ENCODE measurements around the gene SGCE.

The SGCE gene

GRCh38 chr7:94655126-94655847, 646 bp downstream of the SGCE start:
- no peaks in the 10 kb centered on the region for H3K27me3 ChIP-seq (ENCODE audit: insufficient read depth, low read length)
- H3K36me3 ChIP-seq (ENCODE audit: insufficient read depth, low read length), result no peaks in the 10 kb centered on the region
- H3K4me1 ChIP-seq (ENCODE audit: insufficient read depth, low read length), result peaks cover 23% of the 10 kb centered on the region
- no peaks in the 10 kb centered on the region for H3K9me3 ChIP-seq (ENCODE audit: low read length)
- no peak overlapping the region for H2AFZ ChIP-seq (ENCODE audit: low read depth, low read length)
- peak overlapping the region; percentile 88 for H3K4me3 ChIP-seq (ENCODE audit: low read length)

- no peak overlapping the region for H2AFZ ChIP-seq (ENCODE audit: low read depth, low read length)
- H3K9me3 ChIP-seq (ENCODE audit: low read length), result no peaks in the 10 kb centered on the region
- peak overlapping the region; percentile 88 for H3K4me3 ChIP-seq (ENCODE audit: low read length)
- peaks cover 19% of the 10 kb centered on the region for H3K4me1 ChIP-seq (ENCODE audit: insufficient read depth, low read length)
- no peaks in the 10 kb centered on the region for H3K27me3 ChIP-seq (ENCODE audit: insufficient read depth, low read length)
- H3K36me3 ChIP-seq (ENCODE audit: insufficient read depth, low read length), result no peaks in the 10 kb centered on the region
Observed at GRCh38 chr7:94654783-94655125, 1.2 kb downstream of the SGCE start.

GRCh38 chr7:94650147-94651051, 5.5 kb downstream of the SGCE start:
- Histone ChIP-seq H3K4me3 (ENCODE audit: low read length) (no peak overlapping the region), H3K36me3 (ENCODE audit: insufficient read depth, low read length) (no peaks in the 10 kb centered on the region), H3K27me3 (ENCODE audit: insufficient read depth, low read length) (no peaks in the 10 kb centered on the region), H3K4me1 (ENCODE audit: insufficient read depth, low read length) (peaks cover 25% of the 10 kb centered on the region), H3K9me3 (ENCODE audit: low read length) (no peaks in the 10 kb centered on the region), H2AFZ (ENCODE audit: low read depth, low read length) (no peak overlapping the region)

GRCh38 chr7:94649450-94649849, 6.5 kb downstream of the SGCE start:
- no peak overlapping the region for H3K4me3 ChIP-seq (ENCODE audit: low read length)
- H3K27me3 ChIP-seq (ENCODE audit: insufficient read depth, low read length), result no peaks in the 10 kb centered on the region

GRCh38 chr7:94648731-94649130, 7.2 kb downstream of the SGCE start:
- Histone ChIP-seq H2AFZ (ENCODE audit: low read depth, low read length) (no peak overlapping the region), H3K4me3 (ENCODE audit: low read length) (no peak overlapping the region), H3K9me3 (ENCODE audit: low read length) (no peaks in the 10 kb centered on the region), H3K36me3 (ENCODE audit: insufficient read depth, low read length) (no peaks in the 10 kb centered on the region), H3K27me3 (ENCODE audit: insufficient read depth, low read length) (no peaks in the 10 kb centered on the region), H3K4me1 (ENCODE audit: insufficient read depth, low read length) (peaks cover 29% of the 10 kb centered on the region)

More at GRCh38 chr7:94649450-94649849, 6.5 kb downstream of the SGCE start:
- no peaks in the 10 kb centered on the region for H3K36me3 ChIP-seq (ENCODE audit: insufficient read depth, low read length)
- H2AFZ ChIP-seq (ENCODE audit: low read depth, low read length), result no peak overlapping the region
- H3K4me1 ChIP-seq (ENCODE audit: insufficient read depth, low read length), result peaks cover 25% of the 10 kb centered on the region
- H3K9me3 ChIP-seq (ENCODE audit: low read length), result no peaks in the 10 kb centered on the region

GRCh38 chr7:94647295-94647694, 8.6 kb downstream of the SGCE start:
- Histone ChIP-seq H3K4me3 (ENCODE audit: low read length) (no peak overlapping the region), H2AFZ (ENCODE audit: low read depth, low read length) (no peak overlapping the region), H3K4me1 (ENCODE audit: insufficient read depth, low read length) (peaks cover 37% of the 10 kb centered on the region), H3K9me3 (ENCODE audit: low read length) (no peaks in the 10 kb centered on the region), H3K27me3 (ENCODE audit: insufficient read depth, low read length) (no peaks in the 10 kb centered on the region), H3K36me3 (ENCODE audit: insufficient read depth, low read length) (no peaks in the 10 kb centered on the region)

GRCh38 chr7:94643771-94644545, 12.0 kb downstream of the SGCE start:
- no peak overlapping the region for H2AFZ ChIP-seq (ENCODE audit: low read depth, low read length)
- no peaks in the 10 kb centered on the region for H3K9me3 ChIP-seq (ENCODE audit: low read length)
- H3K27me3 ChIP-seq (ENCODE audit: insufficient read depth, low read length), result no peaks in the 10 kb centered on the region
- H3K36me3 ChIP-seq (ENCODE audit: insufficient read depth, low read length), result no peaks in the 10 kb centered on the region
- peaks cover 24% of the 10 kb centered on the region for H3K4me1 ChIP-seq (ENCODE audit: insufficient read depth, low read length)
- H3K4me3 ChIP-seq (ENCODE audit: low read length), result no peak overlapping the region

GRCh38 chr7:94642838-94643653, 12.9 kb downstream of the SGCE start:
- Histone ChIP-seq H3K36me3 (ENCODE audit: insufficient read depth, low read length) (no peaks in the 10 kb centered on the region), H3K9me3 (ENCODE audit: low read length) (no peaks in the 10 kb centered on the region), H3K4me1 (ENCODE audit: insufficient read depth, low read length) (peaks cover 18% of the 10 kb centered on the region), H3K27me3 (ENCODE audit: insufficient read depth, low read length) (no peaks in the 10 kb centered on the region), H3K4me3 (ENCODE audit: low read length) (no peak overlapping the region), H2AFZ (ENCODE audit: low read depth, low read length) (no peak overlapping the region)

- H3K4me3 ChIP-seq (ENCODE audit: low read length), result no peak overlapping the region
- peaks cover 29% of the 10 kb centered on the region for H3K4me1 ChIP-seq (ENCODE audit: insufficient read depth, low read length)
- no peaks in the 10 kb centered on the region for H3K27me3 ChIP-seq (ENCODE audit: insufficient read depth, low read length)
- H3K36me3 ChIP-seq (ENCODE audit: insufficient read depth, low read length), result no peaks in the 10 kb centered on the region
- no peak overlapping the region for H2AFZ ChIP-seq (ENCODE audit: low read depth, low read length)
- H3K9me3 ChIP-seq (ENCODE audit: low read length), result no peaks in the 10 kb centered on the region
Observed at GRCh38 chr7:94639384-94639783, 16.5 kb downstream of the SGCE start.

- H3K9me3 ChIP-seq (ENCODE audit: low read length), result no peaks in the 10 kb centered on the region
- H3K27me3 ChIP-seq (ENCODE audit: insufficient read depth, low read length), result no peaks in the 10 kb centered on the region
- H3K36me3 ChIP-seq (ENCODE audit: insufficient read depth, low read length), result no peaks in the 10 kb centered on the region
- no peak overlapping the region for H3K4me3 ChIP-seq (ENCODE audit: low read length)
- peaks cover 48% of the 10 kb centered on the region for H3K4me1 ChIP-seq (ENCODE audit: insufficient read depth, low read length)
- H2AFZ ChIP-seq (ENCODE audit: low read depth, low read length), result no peak overlapping the region
Observed at GRCh38 chr7:94635687-94636086, 20.2 kb downstream of the SGCE start.

GRCh38 chr7:94634502-94634901, 21.4 kb downstream of the SGCE start:
- Histone ChIP-seq H3K4me1 (ENCODE audit: insufficient read depth, low read length) (peaks cover 52% of the 10 kb centered on the region), H2AFZ (ENCODE audit: low read depth, low read length) (no peak overlapping the region), H3K4me3 (ENCODE audit: low read length) (no peak overlapping the region), H3K36me3 (ENCODE audit: insufficient read depth, low read length) (no peaks in the 10 kb centered on the region), H3K9me3 (ENCODE audit: low read length) (no peaks in the 10 kb centered on the region), H3K27me3 (ENCODE audit: insufficient read depth, low read length) (no peaks in the 10 kb centered on the region)

- Histone ChIP-seq H3K9me3 (ENCODE audit: low read length) (no peaks in the 10 kb centered on the region), H2AFZ (ENCODE audit: low read depth, low read length) (no peak overlapping the region), H3K36me3 (ENCODE audit: insufficient read depth, low read length) (no peaks in the 10 kb centered on the region), H3K4me1 (ENCODE audit: insufficient read depth, low read length) (peaks cover 52% of the 10 kb centered on the region), H3K4me3 (ENCODE audit: low read length) (no peak overlapping the region), H3K27me3 (ENCODE audit: insufficient read depth, low read length) (no peaks in the 10 kb centered on the region)
Observed at GRCh38 chr7:94633687-94634086, 22.2 kb downstream of the SGCE start.

Measured in neuron (in vitro differentiated cells).